ENCODE data around the gene KCNIP4. TPM values are rescaled to one million over a fixed set of nuclear protein-coding genes. Genes with fewer than 3 reads are reported as not detected.
A peak's percentile ranks its signal among the peaks of the same experiment; 100 is the strongest.
"Not testable (repeated sequence)": the region's sequence is repeated elsewhere in the genome, so short reads cannot be mapped to it uniquely, and the experiment has no call there.

KCNIP4 gene
- total RNA-seq (2021) = not detected in 2 replicates
- Bru-seq, nascent RNA = percentile 9 among the genes with signal in this experiment
- percentile 13 among the genes with signal in this experiment for BruChase-seq, experiment 1, labeled RNA remaining after a 2-hour chase
- percentile 15 among the genes with signal in this experiment for BruChase-seq, experiment 2, labeled RNA remaining after a 6-hour chase
- long read RNA-seq, partial matches to known transcripts = 0 of 2 reads
- long read RNA-seq, other reads (novel, unspliced or antisense) = 2 of 2 reads

DNA sequence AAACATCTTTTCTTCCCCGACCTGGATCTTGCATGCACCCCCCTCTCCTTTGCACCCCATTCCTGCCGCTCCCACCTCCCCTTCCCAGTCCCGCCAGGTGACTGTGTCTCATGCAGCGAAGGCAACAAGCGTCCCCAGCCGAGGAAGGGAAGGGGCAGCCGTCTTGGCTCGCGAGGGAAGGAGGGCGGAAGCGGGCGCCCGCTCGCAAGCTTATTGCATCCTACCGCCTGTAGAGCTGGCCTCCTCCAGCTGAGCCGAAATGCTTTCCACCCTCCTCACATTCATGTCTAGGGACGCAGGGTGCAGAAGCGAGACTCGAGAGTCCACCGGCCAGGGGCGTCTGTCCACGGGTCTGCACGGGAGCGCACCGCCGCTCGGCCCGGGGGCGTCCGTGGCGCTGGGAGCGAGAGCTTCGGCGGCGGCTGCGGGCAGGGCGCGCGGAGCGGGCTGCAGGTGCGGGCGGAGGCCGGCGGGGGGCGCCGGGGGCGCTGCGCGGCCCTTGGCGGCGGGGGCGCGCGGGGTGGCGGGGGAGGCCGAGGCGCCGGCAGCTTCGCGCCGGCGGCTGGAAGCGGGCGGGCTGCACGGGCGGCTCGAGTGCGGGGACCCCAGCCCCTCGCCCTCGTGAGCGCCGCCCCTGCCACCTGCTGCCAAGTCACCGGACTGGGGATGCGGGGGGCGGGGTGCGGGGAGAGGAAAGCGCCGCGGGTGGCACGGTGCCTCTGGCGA, at the start of gene KCNIP4:
TSS of gene KCNIP4 (minus strand) at position 426 of the 726 bp plus-strand sequence.
- Histone ChIP-seq H3K27me3 (ENCODE audit: insufficient read depth, low read depth) (no peaks in the 10 kb centered on the region), H3K9me2 (ENCODE audit: insufficient read depth) (no peaks in the 10 kb centered on the region), H3K4me1 (replicated peaks; ENCODE audit: insufficient read depth) (no peaks in the 10 kb centered on the region), H3K27ac (no peak within 1 kb of the TSS), H4K20me1 (ENCODE audit: insufficient read depth) (no peaks in the 10 kb centered on the region), H3K36me3 (ENCODE audit: low read depth) (no peaks in the 10 kb centered on the region), H3K4me3 (no peak within 1 kb of the TSS), H3K79me2 (ENCODE audit: low read depth) (no peaks in the 10 kb centered on the region), H2AFZ (no peak within 1 kb of the TSS), H3K4me2 (no peak within 1 kb of the TSS), H3F3A (ENCODE audit: insufficient read depth, low read depth) (no peaks in the 10 kb centered on the region), H3K9me3 (ENCODE audit: insufficient read depth, low read depth) (no peaks in the 10 kb centered on the region)
- DNase-seq = no peak
- intact Hi-C loops (cut with micrococcal nuclease; ENCODE audit: unreplicated experiment) = no loop called here
- TF ChIP-seq CTCF (conservative IDR thresholded peaks at IDR 0.05) = no peak
- TF ChIP-seq EZH2 (IDR thresholded peaks at IDR 0.05; ENCODE audit: low read depth) = no peak
- CTCF ChIA-PET = interaction anchor here (0.7 kb wide), 1 partner anchor 69 kb away, joined by 4 read pairs; no protein-coding TSS in a partner anchor
- no TSS peak for BruUV-seq (replicated peaks)
- POLR2A ChIA-PET (ENCODE audit: unreplicated experiment) = no interaction called here

GRCh38 chr4:21996618-21997017, 48.0 kb upstream of the KCNIP4 start:
- DNase-seq; H3K27me3 ChIP-seq (ENCODE audit: insufficient read depth, low read depth); H2AFZ ChIP-seq; intact Hi-C loops (cut with micrococcal nuclease; ENCODE audit: unreplicated experiment); POLR2A ChIA-PET (ENCODE audit: unreplicated experiment); H3K79me2 ChIP-seq (ENCODE audit: low read depth); H3F3A ChIP-seq (ENCODE audit: insufficient read depth, low read depth); BruUV-seq (replicated peaks); H4K20me1 ChIP-seq (ENCODE audit: insufficient read depth); H3K9me3 ChIP-seq (ENCODE audit: insufficient read depth, low read depth); H3K4me1 ChIP-seq (replicated peaks; ENCODE audit: insufficient read depth); H3K36me3 ChIP-seq (ENCODE audit: low read depth); H3K27ac ChIP-seq; H3K4me3 ChIP-seq; CTCF ChIA-PET; H3K4me2 ChIP-seq; H3K9me2 ChIP-seq (ENCODE audit: insufficient read depth): not testable (repeated sequence)

DNA sequence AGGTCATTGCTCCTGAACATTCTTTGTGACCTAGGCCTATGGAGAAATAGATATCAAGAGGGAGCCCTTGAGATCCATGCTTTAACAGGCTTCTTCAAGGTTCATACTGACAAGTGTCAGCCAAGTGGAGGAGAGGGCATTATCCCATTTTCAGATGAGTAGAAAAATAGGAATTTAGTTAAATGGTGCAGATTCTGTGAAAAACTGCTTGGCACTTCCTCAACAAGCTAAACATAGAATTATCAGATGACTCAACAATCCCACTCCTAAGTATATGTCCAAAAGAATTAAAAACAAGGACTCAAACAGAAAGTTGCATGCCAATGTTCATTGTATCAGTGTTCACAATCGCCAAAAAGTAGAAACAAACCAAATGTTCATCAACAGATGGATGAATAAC, 43.8 kb upstream of the KCNIP4 start:
- no peaks in the 10 kb centered on the region for H3K36me3 ChIP-seq (ENCODE audit: low read depth)
- H3K4me1 ChIP-seq (replicated peaks; ENCODE audit: insufficient read depth) = no peaks in the 10 kb centered on the region
- no TSS peak for BruUV-seq (replicated peaks)
- TF ChIP-seq CTCF (conservative IDR thresholded peaks at IDR 0.05) = no peak
- TF ChIP-seq EZH2 (IDR thresholded peaks at IDR 0.05; ENCODE audit: low read depth) = no peak
- ChIA-PET CTCF (no interaction called here), POLR2A (ENCODE audit: unreplicated experiment) (no interaction called here)
- H3K9me3 ChIP-seq (ENCODE audit: insufficient read depth, low read depth) = no peaks in the 10 kb centered on the region
- H4K20me1 ChIP-seq (ENCODE audit: insufficient read depth) = no peaks in the 10 kb centered on the region
- intact Hi-C loops (cut with micrococcal nuclease; ENCODE audit: unreplicated experiment) = no loop called here
- DNase-seq = no peak
- no peaks in the 10 kb centered on the region for H3F3A ChIP-seq (ENCODE audit: insufficient read depth, low read depth)
- no peak overlapping the region for H3K4me3 ChIP-seq
- H3K27me3 ChIP-seq (ENCODE audit: insufficient read depth, low read depth) = no peaks in the 10 kb centered on the region
- H2AFZ ChIP-seq = no peak overlapping the region
- H3K9me2 ChIP-seq (ENCODE audit: insufficient read depth) = no peaks in the 10 kb centered on the region
- H3K4me2 ChIP-seq = no peak overlapping the region
- H3K27ac ChIP-seq = no peak overlapping the region
- H3K79me2 ChIP-seq (ENCODE audit: low read depth) = no peaks in the 10 kb centered on the region
